Sigmoid colon (tissue), 7 donors: Measurements from ENCODE around the gene SLC5A1. TPM values are rescaled to one million over a fixed set of nuclear protein-coding genes. Genes with fewer than 3 reads are reported as not detected.

Experiments
- DNase-seq: peaks from one replicate; pipeline ENCODE4 v3.0.0-alpha.2; 2019
- H3K27ac ChIP-seq, 4 donors: fragments of 200-600 bp; sonication (generic); one replicate each; pipeline ENCODE4 v1.5.1; 2016 to 2019; ENCODE audit warnings: mild to moderate bottlenecking in 1 of 4
- H3K27me3 ChIP-seq, 3 donors: fragments of 200-600 bp; sonication (generic); one replicate each; pipeline ENCODE4 v1.5.1; 2019; ENCODE audit warnings: mild to moderate bottlenecking in 1 of 3
- H3K36me3 ChIP-seq, 4 donors: fragments of 200-600 bp; sonication (generic); one replicate each; pipeline ENCODE4 v1.5.1; 2016 to 2019
- H3K4me1 ChIP-seq, 4 donors: fragments of 200-600 bp; sonication (generic); one replicate each; pipeline ENCODE4 v1.5.1; 2017 to 2019
- H3K4me3 ChIP-seq, 4 donors: fragments of 200-600 bp; sonication (generic); one replicate each; pipeline ENCODE4 v1.5.1; 2017 to 2019; ENCODE audit warnings: mild to moderate bottlenecking in 2 of 4, moderate library complexity in 1 of 4
- H3K9me3 ChIP-seq, 4 donors: fragments of 200-600 bp in 3 of 4; sonication (generic) in 3 of 4; one replicate each; pipeline versions ENCODE4 v1.5.1 to v1.6.1; 2013 to 2019
- CTCF ChIP-seq, 4 experiments: fragments of 450-650 bp in 3 of 4; fragments of 200-600 bp in 1 of 4; IDR thresholded peaks; one replicate each; pipeline ENCODE4 v1.5.1; 2016 to 2019; ENCODE audit warnings: antibody characterized with exemption in 4 of 4, mild to moderate bottlenecking in 3 of 4, moderate library complexity in 2 of 4
- EP300 ChIP-seq, 4 donors: sonication (generic); formaldehyde crosslinking; IDR thresholded peaks; one replicate each; pipeline ENCODE4 v1.6.1; 2017; ENCODE audit warnings: antibody characterized with exemption in 4 of 4
- POLR2A ChIP-seq, 2 donors: fragments of 450-650 bp; IDR thresholded peaks; one replicate each; pipeline ENCODE4 v1.6.1; 2016; ENCODE audit warnings: antibody characterized with exemption in 2 of 2, mild to moderate bottlenecking in 2 of 2, moderate library complexity in 2 of 2
- POLR2AphosphoS5 ChIP-seq, 4 donors: sonication (generic); formaldehyde crosslinking; IDR thresholded peaks; one replicate each; pipeline ENCODE4 v1.6.1; 2017; ENCODE audit warnings: antibody characterized with exemption in 4 of 4
- WGBS, 2 donors: extraction: QIAGEN DNeasy Blood & Tissue Kit; methylation state at CpG; one replicate each; pipeline ENCODE4 v1.1.7; 2013; 5-methylcytosine and 5-hydroxymethylcytosine counted together
- intact Hi-C: fragments of 100-400 bp; cut with DNase I; formaldehyde crosslinking; loops from one replicate; pipeline ENCODE4 v1.15.1; 2023
- polyA plus RNA-seq, 3 donors: library from polyadenylated mRNA; stranded (reverse); fragments of 200-250 nt; gene quantifications; one replicate each; pipeline ENCODE4 v1.2.3, GENCODE V29; 2013
- total RNA-seq, 4 donors: library from RNA; depleted of rRNA; stranded (reverse); fragments of >200 nt; gene quantifications; one replicate each; pipeline ENCODE4 v1.1.0, GENCODE V29; 2016
- donor health status: healthy with polysubstance abuse.
- donor health status: Bipolar disorder and iron deficiency.
- donor health status: healthy.

Gene SLC5A1
- total and polyA plus RNA-seq, 7 donors, result 2.4 to 28.8 (median 2.8) TPM; not detected in 4

GRCh38 chr22:32044913-32045312 lies 1.9 kb downstream of the SLC5A1 start:
- no peak overlapping the region for H3K27ac ChIP-seq
- WGBS, 2 donors, result 8 to 31% methylated on average over 3 of the region's 3 CpGs
- no peak for TF ChIP-seq POLR2AphosphoS5 (IDR thresholded peaks at IDR 0.05)
- no peak for TF ChIP-seq EP300 (IDR thresholded peaks at IDR 0.05)
- TF ChIP-seq POLR2A (IDR thresholded peaks at IDR 0.05), result no peak
- no peak for TF ChIP-seq CTCF (IDR thresholded peaks at IDR 0.05)
- H3K4me1 ChIP-seq, result no peaks in the 10 kb centered on the region
- peaks cover 0 to 33% (median 17%) of the 10 kb centered on the region in 3 donors for H3K27me3 ChIP-seq
- intact Hi-C loops, result no loop called here
- no peaks in the 10 kb centered on the region for H3K36me3 ChIP-seq
- no peak overlapping the region for H3K4me3 ChIP-seq
- H3K9me3 ChIP-seq, result no peaks in the 10 kb centered on the region
- no peak for DNase-seq

GRCh38 chr22:32048069-32048468 lies 5.0 kb downstream of the SLC5A1 start:
- no peak for DNase-seq
- no peak overlapping the region for H3K4me3 ChIP-seq
- no peaks in the 10 kb centered on the region for H3K9me3 ChIP-seq
- 71 to 90% methylated on average over 2 of the region's 2 CpGs for WGBS, 2 donors
- intact Hi-C loops, result no loop called here
- H3K4me1 ChIP-seq, result no peaks in the 10 kb centered on the region
- no peaks in the 10 kb centered on the region for H3K36me3 ChIP-seq
- no peak for TF ChIP-seq POLR2A (IDR thresholded peaks at IDR 0.05)
- no peak for TF ChIP-seq CTCF (IDR thresholded peaks at IDR 0.05)
- TF ChIP-seq POLR2AphosphoS5 (IDR thresholded peaks at IDR 0.05), result no peak
- TF ChIP-seq EP300 (IDR thresholded peaks at IDR 0.05), result no peak
- H3K27ac ChIP-seq, result no peak overlapping the region
- peaks cover 0 to 9% (median 4%) of the 10 kb centered on the region in 3 donors for H3K27me3 ChIP-seq

- intact Hi-C loops, result no loop called here
Observed at GRCh38 chr22:32050678-32051515, 7.8 kb downstream of the SLC5A1 start.

GRCh38 chr22:32052244-32052643 lies 9.2 kb downstream of the SLC5A1 start:
- no peaks in the 10 kb centered on the region for H3K9me3 ChIP-seq
- H3K36me3 ChIP-seq, result no peaks in the 10 kb centered on the region
- WGBS, 2 donors, result 64 to 83% methylated on average over 2 of the region's 2 CpGs
- H3K27me3 ChIP-seq, result no peaks in the 10 kb centered on the region
- intact Hi-C loops, result no loop called here
- no peak overlapping the region for H3K4me3 ChIP-seq
- no peak overlapping the region for H3K27ac ChIP-seq
- H3K4me1 ChIP-seq, result no peaks in the 10 kb centered on the region
- TF ChIP-seq EP300 (IDR thresholded peaks at IDR 0.05), result no peak
- no peak for TF ChIP-seq CTCF (IDR thresholded peaks at IDR 0.05)
- TF ChIP-seq POLR2AphosphoS5 (IDR thresholded peaks at IDR 0.05), result no peak
- TF ChIP-seq POLR2A (IDR thresholded peaks at IDR 0.05), result no peak
- DNase-seq, result no peak

More at GRCh38 chr22:32050678-32051515, 7.8 kb downstream of the SLC5A1 start:
- H3K9me3 ChIP-seq, result no peaks in the 10 kb centered on the region
- TF ChIP-seq POLR2AphosphoS5 (IDR thresholded peaks at IDR 0.05), result no peak
- no peak for TF ChIP-seq CTCF (IDR thresholded peaks at IDR 0.05)
- no peak for TF ChIP-seq POLR2A (IDR thresholded peaks at IDR 0.05)
- TF ChIP-seq EP300 (IDR thresholded peaks at IDR 0.05), result no peak
- WGBS, 2 donors, result 58 to 68% methylated on average over 5 of the region's 5 CpGs
- no peaks in the 10 kb centered on the region for H3K27me3 ChIP-seq
- H3K36me3 ChIP-seq, result no peaks in the 10 kb centered on the region
- no peak overlapping the region for H3K27ac ChIP-seq
- no peak for DNase-seq
- no peaks in the 10 kb centered on the region for H3K4me1 ChIP-seq
- H3K4me3 ChIP-seq, result no peak overlapping the region
